MM.1S (cell line): ENCODE measurements around the gene ELF2.
"Not testable (repeated sequence)": the region's sequence is repeated elsewhere in the genome, so short reads cannot be mapped to it uniquely, and the experiment has no call there.

Source experiments
- CTCF ChIP-seq: fragments of 300-600 bp; sonication (generic); IDR thresholded peaks from 2 replicates; pipeline ENCODE4 v1.5.1; 2016; ENCODE audit warnings: antibody characterized with exemption, low read length, mixed read lengths
- EZH2 ChIP-seq: fragments of 300-600 bp; sonication (generic); optimal IDR thresholded peaks from 2 replicates; pipeline ENCODE3; 2017; ENCODE audit warnings: low read depth, mild to moderate bottlenecking, antibody characterized with exemption, low read length, mixed read lengths
- EZH2phosphoT487 ChIP-seq: fragments of 300-600 bp; sonication (generic); IDR thresholded peaks from 2 replicates; pipeline ENCODE4 v1.6.1; 2018; ENCODE audit warnings: antibody characterized with exemption, low read length

- TF ChIP-seq CTCF, EZH2phosphoT487, EZH2: not testable (repeated sequence)
Observed at GRCh38 chr4:139059026-139059425, 118.0 kb downstream of the ELF2 start.
